ENCODE measurements around the gene GAD2.

GAD2 gene

GRCh38 chr10:26251925-26252324 is 35.4 kb downstream of the GAD2 start:
- H4K20me1 ChIP-seq (ENCODE audit: insufficient read depth, low read length): no peaks in the 10 kb centered on the region
- TF ChIP-seq EZH2 (IDR thresholded peaks at IDR 0.05; ENCODE audit: borderline replicate concordance, low read depth, low read length, severe bottlenecking) (no peak), CTCF (IDR thresholded peaks at IDR 0.05; ENCODE audit: borderline replicate concordance, extremely low read depth, low read length, poor library complexity, severe bottlenecking) (no peak)
- no peaks in the 10 kb centered on the region for H3K36me3 ChIP-seq (ENCODE audit: insufficient read depth, low read length)
- DNase-seq: no peak
- H3K4me1 ChIP-seq (ENCODE audit: insufficient read depth, low read length): no peaks in the 10 kb centered on the region
- no peak for ATAC-seq (ENCODE audit: insufficient read depth, low read depth)
- no peaks in the 10 kb centered on the region for H3K9me3 ChIP-seq (ENCODE audit: insufficient read depth, low read length, severe bottlenecking)
- H3K27me3 ChIP-seq (ENCODE audit: insufficient read depth, low read length, poor library complexity): no peaks in the 10 kb centered on the region
- H3K27ac ChIP-seq (ENCODE audit: low read length): no peak overlapping the region
- H2AFZ ChIP-seq (ENCODE audit: low read depth, low read length): no peak overlapping the region
- H3K4me3 ChIP-seq (ENCODE audit: low read depth in 1 of 2, low read length in 2 of 2): no peak overlapping the region
- no peak overlapping the region for H3K9ac ChIP-seq (ENCODE audit: low read depth, low read length)
- no peak overlapping the region for H3K4me2 ChIP-seq (ENCODE audit: insufficient read depth, low read length)
- no peaks in the 10 kb centered on the region for H3K79me2 ChIP-seq (ENCODE audit: insufficient read depth, low read length)

GRCh38 chr10:26254616-26255015 is 38.0 kb downstream of the GAD2 start:
- Histone ChIP-seq H3K27ac (ENCODE audit: low read length) (no peak overlapping the region), H3K79me2 (ENCODE audit: insufficient read depth, low read length) (no peaks in the 10 kb centered on the region), H3K9ac (ENCODE audit: low read depth, low read length) (no peak overlapping the region), H3K4me1 (ENCODE audit: insufficient read depth, low read length) (no peaks in the 10 kb centered on the region), H4K20me1 (ENCODE audit: insufficient read depth, low read length) (no peaks in the 10 kb centered on the region), H3K27me3 (ENCODE audit: insufficient read depth, low read length, poor library complexity) (no peaks in the 10 kb centered on the region), H3K4me2 (ENCODE audit: insufficient read depth, low read length) (no peak overlapping the region), H3K4me3 (ENCODE audit: low read depth in 1 of 2, low read length in 2 of 2) (no peak overlapping the region), H2AFZ (ENCODE audit: low read depth, low read length) (no peak overlapping the region), H3K9me3 (ENCODE audit: insufficient read depth, low read length, severe bottlenecking) (no peaks in the 10 kb centered on the region), H3K36me3 (ENCODE audit: insufficient read depth, low read length) (no peaks in the 10 kb centered on the region)
- ATAC-seq (ENCODE audit: insufficient read depth, low read depth): no peak
- DNase-seq: no peak
- no peak for TF ChIP-seq CTCF (IDR thresholded peaks at IDR 0.05; ENCODE audit: borderline replicate concordance, extremely low read depth, low read length, poor library complexity, severe bottlenecking)
- no peak for TF ChIP-seq EZH2 (IDR thresholded peaks at IDR 0.05; ENCODE audit: borderline replicate concordance, low read depth, low read length, severe bottlenecking)

- H3K4me1 ChIP-seq (ENCODE audit: insufficient read depth, low read length): no peaks in the 10 kb centered on the region
- H3K79me2 ChIP-seq (ENCODE audit: insufficient read depth, low read length): no peaks in the 10 kb centered on the region
- no peak for DNase-seq
- ATAC-seq (ENCODE audit: insufficient read depth, low read depth): no peak
- no peak overlapping the region for H3K9ac ChIP-seq (ENCODE audit: low read depth, low read length)
- peaks cover 6% of the 10 kb centered on the region for H3K27me3 ChIP-seq (ENCODE audit: insufficient read depth, low read length, poor library complexity)
- H3K27ac ChIP-seq (ENCODE audit: low read length): no peak overlapping the region
- no peaks in the 10 kb centered on the region for H4K20me1 ChIP-seq (ENCODE audit: insufficient read depth, low read length)
- no peaks in the 10 kb centered on the region for H3K36me3 ChIP-seq (ENCODE audit: insufficient read depth, low read length)
- no peak overlapping the region for H2AFZ ChIP-seq (ENCODE audit: low read depth, low read length)
- TF ChIP-seq EZH2 (IDR thresholded peaks at IDR 0.05; ENCODE audit: borderline replicate concordance, low read depth, low read length, severe bottlenecking) (no peak), CTCF (IDR thresholded peaks at IDR 0.05; ENCODE audit: borderline replicate concordance, extremely low read depth, low read length, poor library complexity, severe bottlenecking) (no peak)
- H3K4me3 ChIP-seq (ENCODE audit: low read depth in 1 of 2, low read length in 2 of 2): no peak overlapping the region
- H3K4me2 ChIP-seq (ENCODE audit: insufficient read depth, low read length): no peak overlapping the region
- no peaks in the 10 kb centered on the region for H3K9me3 ChIP-seq (ENCODE audit: insufficient read depth, low read length, severe bottlenecking)
Observed at GRCh38 chr10:26259341-26259740, 42.8 kb downstream of the GAD2 start.

GRCh38 chr10:26269754-26270153 is 53.2 kb downstream of the GAD2 start:
- no peaks in the 10 kb centered on the region for H4K20me1 ChIP-seq (ENCODE audit: insufficient read depth, low read length)

More at GRCh38 chr10:26269754-26270153, 53.2 kb downstream of the GAD2 start:
- no peak for DNase-seq
- Histone ChIP-seq H3K79me2 (ENCODE audit: insufficient read depth, low read length) (no peaks in the 10 kb centered on the region), H3K9ac (ENCODE audit: low read depth, low read length) (no peak overlapping the region), H3K4me1 (ENCODE audit: insufficient read depth, low read length) (no peaks in the 10 kb centered on the region), H3K27ac (ENCODE audit: low read length) (no peak overlapping the region), H3K9me3 (ENCODE audit: insufficient read depth, low read length, severe bottlenecking) (no peaks in the 10 kb centered on the region), H3K4me2 (ENCODE audit: insufficient read depth, low read length) (no peak overlapping the region), H3K27me3 (ENCODE audit: insufficient read depth, low read length, poor library complexity) (peaks cover 9% of the 10 kb centered on the region), H3K4me3 (ENCODE audit: low read depth in 1 of 2, low read length in 2 of 2) (no peak overlapping the region), H2AFZ (ENCODE audit: low read depth, low read length) (no peak overlapping the region), H3K36me3 (ENCODE audit: insufficient read depth, low read length) (no peaks in the 10 kb centered on the region)
- TF ChIP-seq CTCF (IDR thresholded peaks at IDR 0.05; ENCODE audit: borderline replicate concordance, extremely low read depth, low read length, poor library complexity, severe bottlenecking) (peak; percentile 54), EZH2 (IDR thresholded peaks at IDR 0.05; ENCODE audit: borderline replicate concordance, low read depth, low read length, severe bottlenecking) (no peak)
- no peak for ATAC-seq (ENCODE audit: insufficient read depth, low read depth)

Measured in DND-41 (cell line).